AG09309 (cell line): ENCODE measurements around the gene ITPK1.

ENCODE experiments used
- DNase-seq: peaks from one replicate; pipeline ENCODE4 v3.0.0-alpha.2; 2010; ENCODE audit warnings: low read depth
- H3K4me3 ChIP-seq: 2 replicates; pipeline ENCODE4 v1.5.1; 2011; ENCODE audit warnings: mild to moderate bottlenecking, low read depth, low read length, moderate library complexity; ENCODE audit not compliant: control insufficient read depth
- TF ChIP-seq, protein P1 (sequence below): IDR thresholded peaks from 2 replicates; pipeline ENCODE4 v1.5.1; 2011; ENCODE audit warnings: mild to moderate bottlenecking, low read depth, low read length, inconsistent platforms; ENCODE audit not compliant: insufficient read depth, control insufficient read depth; ENCODE audit errors: missing control alignments

Gene ITPK1

DNA sequence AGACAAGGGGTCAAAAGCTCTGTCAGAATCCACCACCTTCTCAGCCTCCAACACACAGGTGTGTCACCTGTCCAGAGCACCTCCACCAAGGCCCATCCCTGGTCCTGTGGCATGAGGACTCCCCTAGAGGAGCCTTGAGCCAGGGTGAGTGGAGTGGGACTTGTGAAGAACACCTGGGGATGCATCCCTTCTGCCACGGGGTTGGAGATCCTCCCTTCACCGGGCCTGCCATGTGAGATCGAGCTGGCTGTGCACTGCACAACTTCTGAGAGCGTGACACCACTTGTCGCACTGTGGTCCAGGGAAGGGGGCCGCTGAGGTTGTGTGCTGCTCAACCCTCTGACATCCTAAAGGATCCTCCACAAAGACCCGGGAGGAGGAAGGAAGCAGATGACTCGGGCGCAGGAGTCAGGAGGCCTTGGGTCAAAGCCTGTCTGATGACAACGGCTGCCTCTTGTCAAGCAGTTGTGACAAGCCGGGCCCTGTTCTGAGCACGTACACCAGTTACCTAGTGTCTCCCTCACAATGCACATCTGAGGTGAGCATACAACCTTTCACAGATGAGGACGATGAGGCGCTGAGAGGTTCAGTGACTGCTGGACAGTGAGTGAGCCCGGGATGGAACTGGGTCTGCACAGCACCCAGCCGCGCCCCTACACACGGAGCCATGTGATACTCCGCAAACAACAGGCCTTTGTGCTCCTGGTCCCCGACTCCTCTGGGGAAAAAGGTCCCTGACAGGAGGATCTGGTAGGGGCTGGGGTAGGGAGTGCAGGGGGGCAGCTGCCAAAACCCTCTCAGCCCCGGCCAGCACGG lies 157.1 kb downstream of the ITPK1 start:
- no peak for DNase-seq
- TF ChIP-seq, protein P1, sequence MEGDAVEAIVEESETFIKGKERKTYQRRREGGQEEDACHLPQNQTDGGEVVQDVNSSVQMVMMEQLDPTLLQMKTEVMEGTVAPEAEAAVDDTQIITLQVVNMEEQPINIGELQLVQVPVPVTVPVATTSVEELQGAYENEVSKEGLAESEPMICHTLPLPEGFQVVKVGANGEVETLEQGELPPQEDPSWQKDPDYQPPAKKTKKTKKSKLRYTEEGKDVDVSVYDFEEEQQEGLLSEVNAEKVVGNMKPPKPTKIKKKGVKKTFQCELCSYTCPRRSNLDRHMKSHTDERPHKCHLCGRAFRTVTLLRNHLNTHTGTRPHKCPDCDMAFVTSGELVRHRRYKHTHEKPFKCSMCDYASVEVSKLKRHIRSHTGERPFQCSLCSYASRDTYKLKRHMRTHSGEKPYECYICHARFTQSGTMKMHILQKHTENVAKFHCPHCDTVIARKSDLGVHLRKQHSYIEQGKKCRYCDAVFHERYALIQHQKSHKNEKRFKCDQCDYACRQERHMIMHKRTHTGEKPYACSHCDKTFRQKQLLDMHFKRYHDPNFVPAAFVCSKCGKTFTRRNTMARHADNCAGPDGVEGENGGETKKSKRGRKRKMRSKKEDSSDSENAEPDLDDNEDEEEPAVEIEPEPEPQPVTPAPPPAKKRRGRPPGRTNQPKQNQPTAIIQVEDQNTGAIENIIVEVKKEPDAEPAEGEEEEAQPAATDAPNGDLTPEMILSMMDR = no peak

DNA sequence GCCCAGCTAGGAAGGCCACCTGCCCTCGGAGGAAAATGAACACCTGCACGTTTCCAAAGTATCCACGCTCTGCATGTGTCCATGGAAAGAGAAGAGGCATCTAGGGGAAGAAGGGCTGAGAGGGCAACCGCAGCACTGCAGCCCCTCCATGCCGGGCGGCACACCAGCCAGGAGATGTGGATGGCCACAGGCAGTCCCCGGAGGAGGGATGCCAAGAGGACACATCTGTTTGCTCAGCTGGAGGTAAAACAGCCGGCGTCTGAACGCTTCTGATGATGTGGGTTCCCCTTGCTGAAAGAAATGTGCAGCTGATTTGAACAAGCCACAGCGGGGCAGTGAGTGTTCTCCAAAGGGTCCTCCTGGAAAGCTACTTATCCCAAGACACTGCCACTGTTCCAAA lies 158.8 kb downstream of the ITPK1 start:
- DNase-seq = no peak
- no peak overlapping the region for H3K4me3 ChIP-seq
- TF ChIP-seq, protein P1 = no peak

More for the DNA sequence above, 157.1 kb downstream of the ITPK1 start:
- H3K4me3 ChIP-seq = no peak overlapping the region

DNA sequence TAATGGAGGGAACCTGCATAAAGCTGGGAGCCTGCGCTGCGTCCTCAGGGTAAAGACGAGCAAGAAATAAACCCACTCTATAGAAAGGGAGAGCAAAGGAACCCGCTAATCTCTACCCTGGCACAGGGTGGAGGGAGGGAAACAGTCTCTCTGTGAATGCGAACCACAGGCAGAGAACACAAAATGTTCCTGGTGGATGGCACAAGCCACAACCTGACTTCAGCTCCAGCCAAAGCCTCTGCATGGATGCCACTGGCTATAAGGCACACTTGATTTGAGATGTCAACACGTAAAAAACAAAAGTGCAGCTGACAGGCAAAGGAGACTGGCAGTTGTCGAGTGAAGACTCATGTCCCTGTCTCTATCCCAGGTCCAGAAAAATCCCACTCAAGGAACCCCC lies 160.3 kb downstream of the ITPK1 start:
- DNase-seq = no peak
- TF ChIP-seq, protein P1 = no peak
- H3K4me3 ChIP-seq = no peak overlapping the region

DNA sequence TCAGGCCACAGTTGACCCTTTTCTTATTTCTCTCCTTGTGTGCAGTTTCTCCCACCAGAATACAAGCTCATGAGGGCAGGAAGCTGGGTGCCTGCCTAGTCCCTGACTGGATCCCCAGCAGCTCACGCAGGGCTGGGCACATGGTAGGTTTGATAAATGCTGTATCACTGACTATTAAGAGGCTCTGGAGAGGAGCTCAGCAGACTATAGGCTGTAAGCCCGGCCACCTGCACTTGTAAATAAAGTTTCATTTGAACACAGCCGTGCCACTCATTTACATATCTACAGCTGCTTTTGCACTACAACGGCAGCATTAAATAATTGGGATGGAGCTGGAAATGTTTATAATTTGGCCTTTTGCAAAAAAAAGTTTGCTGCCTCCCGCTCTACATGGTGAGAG lies 160.8 kb downstream of the ITPK1 start:
- DNase-seq = no peak
- no peak overlapping the region for H3K4me3 ChIP-seq
- TF ChIP-seq, protein P1 = no peak

DNA sequence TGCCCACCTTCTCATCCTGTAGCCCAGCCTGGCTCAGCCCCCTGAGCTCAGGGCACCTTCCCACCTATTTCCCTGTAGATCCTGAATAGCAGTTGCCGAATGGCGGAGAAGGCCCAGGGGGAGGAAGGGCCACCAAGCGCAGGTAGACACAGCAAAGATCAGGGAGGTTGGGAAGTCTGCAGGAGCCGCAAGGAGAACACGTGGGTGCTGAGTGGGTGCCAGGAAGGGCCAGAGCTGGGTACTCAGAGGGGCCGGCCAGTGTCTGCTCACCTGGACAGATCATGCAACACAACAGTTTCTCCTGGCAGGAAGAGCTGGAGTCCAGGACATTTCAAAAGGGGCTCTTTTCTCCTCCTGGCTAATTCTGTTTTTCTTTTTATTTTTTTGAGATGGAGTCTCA lies 162.2 kb downstream of the ITPK1 start:
- no peak for DNase-seq
- no peak overlapping the region for H3K4me3 ChIP-seq
- TF ChIP-seq, protein P1 = no peak

DNA sequence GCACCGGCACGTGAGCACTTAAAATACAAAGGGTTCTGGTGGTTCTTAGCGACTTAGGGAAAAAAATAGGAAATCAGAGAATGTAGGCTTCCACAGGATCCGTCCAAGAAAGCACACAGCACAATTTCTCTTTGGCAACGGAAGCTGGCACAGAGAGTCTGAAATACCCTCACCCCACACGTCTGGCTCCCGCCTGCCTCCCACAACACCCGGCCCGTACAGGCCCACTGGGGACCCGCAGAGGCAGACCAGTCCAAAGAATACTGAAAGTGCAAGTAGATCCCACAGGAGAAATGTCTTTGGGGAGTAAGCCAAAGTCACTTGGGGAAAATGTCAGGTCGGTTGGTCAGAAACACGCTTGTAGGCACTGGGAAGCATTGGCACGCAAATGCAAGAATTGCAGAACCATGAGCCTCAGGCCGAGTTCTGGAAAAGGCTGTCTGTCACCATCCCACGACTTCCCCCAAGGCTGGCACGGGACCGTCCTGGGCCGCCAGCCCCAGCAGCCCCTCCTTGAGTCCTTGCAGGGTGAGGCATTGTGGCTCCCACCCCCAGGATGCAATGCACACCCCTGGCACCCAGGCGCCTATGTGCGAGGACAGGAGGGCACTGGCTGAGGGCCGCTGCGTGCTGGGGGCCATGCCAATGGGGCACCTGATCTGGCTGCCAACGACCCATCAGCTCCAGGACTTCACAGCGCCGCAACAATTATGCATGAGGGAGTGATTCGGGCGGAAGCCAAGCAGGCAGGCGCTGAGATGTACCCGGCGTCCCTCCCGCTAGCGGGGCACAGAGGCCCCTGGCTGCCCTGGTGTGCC lies 163.0 kb downstream of the ITPK1 start:
- H3K4me3 ChIP-seq = no peak overlapping the region
- TF ChIP-seq, protein P1 = no peak
- DNase-seq = no peak
